GM21447 (cell line): ENCODE results near the gene ZNF235.
"Not testable (repeated sequence)": the region's sequence is repeated elsewhere in the genome, so short reads cannot be mapped to it uniquely, and the experiment has no call there.

Experiments used
- ATAC-seq: cut with Tn5 transposase; IDR thresholded peaks from one replicate; pipeline ENCODE4 v1.9.1; 2021; ENCODE audit not compliant: unreplicated experiment

Gene ZNF235

DNA sequence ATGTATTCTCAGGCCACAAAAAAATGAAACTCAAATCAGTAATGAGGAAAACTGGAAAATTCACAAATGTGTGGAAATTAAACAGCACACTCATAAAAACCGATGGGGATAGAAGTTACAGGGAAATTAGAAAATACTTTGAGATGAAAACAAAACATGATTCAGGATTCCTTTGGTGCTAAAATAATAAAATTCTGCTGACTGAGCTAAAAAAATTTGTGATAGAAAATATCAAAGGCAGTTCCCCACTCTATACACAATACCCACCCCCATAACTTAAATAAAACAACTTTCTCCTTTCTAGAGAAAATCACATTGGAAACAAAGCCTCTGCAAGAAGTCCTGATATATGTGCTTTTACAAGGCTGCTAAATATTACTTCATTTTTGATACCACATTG, 46.7 kb downstream of the ZNF235 start:
- no peak for ATAC-seq

DNA sequence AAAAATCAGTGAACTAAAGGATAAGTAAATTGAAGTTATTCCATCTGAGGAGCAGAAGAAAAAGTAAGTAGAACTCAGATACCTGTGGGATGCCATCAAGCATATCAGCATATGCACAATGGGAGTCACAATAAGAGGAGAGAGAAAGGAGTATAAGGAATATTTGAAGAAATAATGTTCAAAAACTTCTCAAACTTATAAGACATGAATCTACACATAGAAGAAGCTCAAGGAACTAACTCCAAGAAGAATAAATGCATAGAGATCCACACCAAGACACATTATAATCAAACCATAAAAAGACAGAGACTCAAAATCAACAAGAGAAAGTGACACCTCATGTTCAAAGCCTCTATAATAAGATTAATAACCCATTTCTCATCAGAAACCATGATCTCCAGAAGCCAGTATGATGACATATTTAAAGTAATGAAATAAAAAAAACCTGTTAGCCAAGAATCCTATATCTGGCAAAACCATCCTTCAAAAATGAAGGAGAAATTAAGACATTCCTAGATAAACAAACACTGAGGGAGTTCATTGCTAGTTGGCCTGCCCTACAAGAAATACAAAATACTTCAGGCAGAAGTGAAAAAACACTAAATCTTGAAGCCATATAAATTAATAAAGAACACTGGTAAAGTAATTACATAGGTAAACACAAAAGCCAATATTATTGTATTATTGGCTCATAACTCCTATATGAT, 49.0 kb downstream of the ZNF235 start:
- no peak for ATAC-seq

DNA sequence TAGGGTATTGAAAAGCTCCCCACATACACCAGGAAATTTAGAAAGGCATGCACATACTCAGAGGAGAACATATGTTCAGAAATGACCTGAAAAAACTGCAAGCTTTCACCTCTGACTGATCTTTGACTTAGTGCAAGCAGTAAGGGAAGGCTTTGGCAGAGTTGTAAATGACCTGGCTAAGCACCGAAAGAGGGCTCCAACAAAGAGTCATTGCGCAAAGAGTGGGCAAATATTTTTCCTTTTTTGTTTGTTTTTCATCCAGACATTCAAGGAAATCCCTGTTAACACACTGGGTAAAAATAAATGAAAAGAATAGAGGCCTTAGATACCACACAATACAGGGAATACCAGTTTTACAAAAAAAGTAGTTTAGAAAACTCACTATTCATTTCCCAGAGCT, 50.3 kb downstream of the ZNF235 start:
- ATAC-seq, result no peak

DNA sequence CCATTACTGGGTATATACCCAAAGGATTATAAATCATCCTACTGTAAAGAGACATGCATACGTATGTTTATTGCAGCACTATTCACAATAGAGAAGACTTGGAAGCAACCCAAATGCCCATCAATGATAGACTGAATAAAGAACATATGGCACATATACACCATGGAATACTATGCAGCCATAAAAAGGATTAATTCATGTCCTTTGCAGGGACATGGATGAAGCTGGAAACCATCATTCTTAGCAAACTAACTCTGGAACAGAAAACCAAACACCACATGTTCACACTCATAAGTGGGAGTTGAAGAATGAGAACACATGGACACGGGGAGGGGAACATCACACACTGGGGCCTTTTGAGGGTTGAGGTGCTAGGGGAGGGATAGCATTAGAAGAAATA, 51.4 kb downstream of the ZNF235 start:
- ATAC-seq, result not testable (repeated sequence)

DNA sequence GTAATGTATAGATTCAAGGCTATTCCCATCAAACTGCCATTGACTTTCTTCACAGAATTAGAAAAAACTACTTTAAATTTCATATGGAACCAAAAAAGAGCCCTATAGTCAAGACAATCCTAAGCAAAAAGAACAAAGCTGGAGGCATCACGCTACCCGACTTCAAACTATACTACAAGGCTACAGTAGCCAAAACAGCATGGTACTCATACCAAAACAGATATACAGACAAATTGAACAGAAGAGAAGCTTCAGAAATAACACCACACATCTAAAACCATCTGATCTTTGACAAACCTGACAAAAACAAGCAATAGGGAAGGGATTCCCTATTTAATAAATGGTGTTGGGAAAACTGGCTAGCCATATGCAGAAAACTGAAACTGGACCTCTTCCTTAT, 52.5 kb downstream of the ZNF235 start:
- ATAC-seq, result not testable (repeated sequence)

DNA sequence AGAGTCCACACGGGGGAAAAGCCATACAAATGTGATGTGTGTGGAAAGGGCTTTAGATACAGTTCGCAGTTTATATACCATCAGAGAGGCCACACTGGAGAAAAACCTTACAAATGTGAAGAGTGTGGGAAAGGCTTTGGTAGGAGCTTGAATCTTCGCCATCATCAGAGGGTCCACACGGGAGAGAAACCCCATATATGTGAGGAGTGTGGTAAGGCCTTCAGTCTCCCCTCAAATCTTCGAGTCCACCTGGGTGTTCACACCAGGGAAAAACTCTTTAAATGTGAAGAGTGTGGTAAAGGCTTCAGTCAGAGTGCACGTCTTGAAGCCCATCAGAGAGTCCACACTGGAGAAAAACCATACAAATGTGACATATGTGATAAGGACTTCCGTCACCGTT, 68.4 kb downstream of the ZNF235 start:
- ATAC-seq, result no peak
